Measurements from ENCODE around the gene OR10A3. TPM values are rescaled to one million over a fixed set of nuclear protein-coding genes. Genes with fewer than 3 reads are reported as not detected.

OR10A3 gene
- total RNA-seq, 1 donor from 2014 or later: not detected

DNA sequence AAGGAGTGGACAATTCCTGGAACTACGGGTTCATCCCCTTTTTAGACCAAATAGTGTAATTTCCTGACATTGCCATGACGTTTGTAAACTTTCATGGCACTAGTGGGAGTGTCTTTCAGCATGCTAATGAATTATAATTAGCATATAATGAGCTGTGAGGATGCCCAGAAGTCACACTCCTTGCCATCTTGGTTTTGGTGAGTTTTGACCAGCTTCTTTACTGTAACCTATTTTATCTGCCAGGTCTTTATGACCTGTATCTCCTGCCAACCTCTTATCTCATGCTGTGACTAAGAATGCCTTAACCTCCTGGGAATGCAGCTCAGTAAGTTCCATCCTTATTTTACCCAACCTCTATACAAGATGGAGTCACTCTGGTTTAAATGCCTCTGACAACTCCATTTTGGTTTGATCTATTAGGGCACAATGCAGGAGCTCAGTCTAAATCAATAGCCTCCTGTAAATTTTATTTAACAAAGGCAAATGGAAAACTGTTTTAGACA lies 31.2 kb downstream of the OR10A3 start:
- TF ChIP-seq, protein P1, sequence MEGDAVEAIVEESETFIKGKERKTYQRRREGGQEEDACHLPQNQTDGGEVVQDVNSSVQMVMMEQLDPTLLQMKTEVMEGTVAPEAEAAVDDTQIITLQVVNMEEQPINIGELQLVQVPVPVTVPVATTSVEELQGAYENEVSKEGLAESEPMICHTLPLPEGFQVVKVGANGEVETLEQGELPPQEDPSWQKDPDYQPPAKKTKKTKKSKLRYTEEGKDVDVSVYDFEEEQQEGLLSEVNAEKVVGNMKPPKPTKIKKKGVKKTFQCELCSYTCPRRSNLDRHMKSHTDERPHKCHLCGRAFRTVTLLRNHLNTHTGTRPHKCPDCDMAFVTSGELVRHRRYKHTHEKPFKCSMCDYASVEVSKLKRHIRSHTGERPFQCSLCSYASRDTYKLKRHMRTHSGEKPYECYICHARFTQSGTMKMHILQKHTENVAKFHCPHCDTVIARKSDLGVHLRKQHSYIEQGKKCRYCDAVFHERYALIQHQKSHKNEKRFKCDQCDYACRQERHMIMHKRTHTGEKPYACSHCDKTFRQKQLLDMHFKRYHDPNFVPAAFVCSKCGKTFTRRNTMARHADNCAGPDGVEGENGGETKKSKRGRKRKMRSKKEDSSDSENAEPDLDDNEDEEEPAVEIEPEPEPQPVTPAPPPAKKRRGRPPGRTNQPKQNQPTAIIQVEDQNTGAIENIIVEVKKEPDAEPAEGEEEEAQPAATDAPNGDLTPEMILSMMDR (conservative IDR thresholded peaks at IDR 0.05): no peak
- H3K4me1 Mint-ChIP-seq (ENCODE audit: unreplicated experiment): peaks cover 11% of the 10 kb centered on the region
- no peak for DNase-seq (ENCODE audit: extremely low spot score, unreplicated experiment)
- H3K9me3 Mint-ChIP-seq: no peaks in the 10 kb centered on the region
- H3K4me3 Mint-ChIP-seq: no peak overlapping the region
- no peaks in the 10 kb centered on the region for H3K27me3 Mint-ChIP-seq
- no peak overlapping the region for H3K27ac Mint-ChIP-seq
- no peaks in the 10 kb centered on the region for H3K36me3 Mint-ChIP-seq

DNA sequence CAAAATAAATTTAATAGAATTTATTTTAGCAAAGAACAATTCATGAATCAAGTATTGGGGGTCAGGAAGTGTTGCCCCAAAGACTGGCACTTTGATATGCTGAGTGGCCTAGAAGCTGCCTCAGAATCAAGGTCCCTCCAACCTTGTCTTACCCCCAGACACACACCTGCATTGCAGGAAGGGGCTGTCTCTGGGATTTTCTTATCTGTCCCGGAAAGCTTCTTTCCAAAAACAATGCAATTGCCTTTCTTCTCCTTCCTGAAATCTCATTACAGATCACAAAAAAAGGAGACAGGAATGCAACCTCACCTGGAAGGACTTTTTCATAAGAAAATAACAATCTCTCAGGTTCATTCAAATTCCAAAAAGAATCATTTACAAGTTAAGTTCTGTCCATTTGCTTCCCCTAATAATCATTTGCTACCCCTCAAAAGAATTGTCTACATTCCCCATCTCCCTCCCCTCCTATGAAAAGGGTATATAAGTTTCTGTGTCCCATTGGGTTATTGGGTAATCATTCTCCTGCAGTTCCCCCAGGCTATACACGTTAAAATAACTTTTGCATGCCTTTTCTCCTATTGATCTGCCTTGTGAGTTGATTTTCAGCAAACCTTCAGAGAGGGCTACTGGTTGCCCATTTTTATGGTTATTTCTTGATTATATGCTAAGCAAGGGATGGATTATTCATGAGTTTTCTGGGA lies 31.8 kb downstream of the OR10A3 start:
- no peak for DNase-seq (ENCODE audit: extremely low spot score, unreplicated experiment)
- H3K36me3 Mint-ChIP-seq: no peaks in the 10 kb centered on the region
- H3K4me3 Mint-ChIP-seq: no peak overlapping the region
- TF ChIP-seq, protein P1 (conservative IDR thresholded peaks at IDR 0.05): no peak
- H3K4me1 Mint-ChIP-seq (ENCODE audit: unreplicated experiment): peaks cover 12% of the 10 kb centered on the region
- H3K27me3 Mint-ChIP-seq: no peaks in the 10 kb centered on the region
- peak overlapping the region; percentile 11 for H3K27ac Mint-ChIP-seq
- no peaks in the 10 kb centered on the region for H3K9me3 Mint-ChIP-seq

DNA sequence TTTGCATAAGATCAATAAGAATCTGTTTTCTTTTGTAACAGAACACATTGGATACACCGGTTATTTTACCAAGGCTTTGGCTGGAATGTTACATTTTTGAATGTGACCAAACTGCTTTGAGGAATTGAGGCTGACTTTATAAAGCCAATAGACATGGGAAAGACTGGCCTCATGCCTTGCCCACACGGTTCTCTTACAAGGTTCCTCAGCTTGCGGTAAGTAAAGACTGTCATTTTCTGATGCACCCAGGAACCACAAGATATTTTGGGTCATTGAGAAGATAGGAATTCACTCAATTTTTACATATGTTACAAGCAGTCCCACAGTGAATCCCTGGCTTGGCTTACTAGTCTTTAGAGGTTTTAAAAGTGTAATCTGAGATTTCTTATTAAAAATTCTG lies 34.4 kb downstream of the OR10A3 start:
- no peak for DNase-seq (ENCODE audit: extremely low spot score, unreplicated experiment)
- Mint-ChIP-seq H3K4me3 (peak overlapping the region; percentile 34), H3K36me3 (no peaks in the 10 kb centered on the region), H3K4me1 (ENCODE audit: unreplicated experiment) (peaks cover 26% of the 10 kb centered on the region), H3K27ac (peak overlapping the region; percentile 97), H3K27me3 (no peaks in the 10 kb centered on the region), H3K9me3 (no peaks in the 10 kb centered on the region)
- TF ChIP-seq, protein P1 (conservative IDR thresholded peaks at IDR 0.05): no peak

DNA sequence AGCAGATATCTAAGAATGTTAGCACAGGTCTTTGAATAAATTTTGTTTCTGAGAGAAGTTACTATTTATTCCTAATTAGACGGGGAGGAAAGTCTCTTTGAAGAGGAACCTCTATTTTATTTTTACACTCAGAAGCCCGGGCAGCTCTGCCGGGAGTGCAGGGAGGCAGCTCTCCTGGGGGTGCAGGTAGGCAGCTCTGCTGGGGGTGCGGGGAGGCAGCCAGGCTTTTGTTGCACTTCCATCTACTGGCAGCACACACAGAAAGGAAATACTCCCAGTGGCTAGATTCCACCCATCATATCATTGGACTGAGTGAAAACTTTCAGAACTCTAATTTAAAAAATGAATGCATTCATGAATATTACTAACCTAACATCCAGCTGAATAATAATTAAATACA lies 35.0 kb downstream of the OR10A3 start:
- H3K27ac Mint-ChIP-seq: peak overlapping the region; percentile 97
- no peaks in the 10 kb centered on the region for H3K9me3 Mint-ChIP-seq
- DNase-seq (ENCODE audit: extremely low spot score, unreplicated experiment): no peak
- peak overlapping the region; percentile 68 for H3K4me3 Mint-ChIP-seq
- TF ChIP-seq, protein P1 (conservative IDR thresholded peaks at IDR 0.05): no peak
- H3K36me3 Mint-ChIP-seq: no peaks in the 10 kb centered on the region
- H3K4me1 Mint-ChIP-seq (ENCODE audit: unreplicated experiment): peaks cover 26% of the 10 kb centered on the region
- H3K27me3 Mint-ChIP-seq: no peaks in the 10 kb centered on the region

DNA sequence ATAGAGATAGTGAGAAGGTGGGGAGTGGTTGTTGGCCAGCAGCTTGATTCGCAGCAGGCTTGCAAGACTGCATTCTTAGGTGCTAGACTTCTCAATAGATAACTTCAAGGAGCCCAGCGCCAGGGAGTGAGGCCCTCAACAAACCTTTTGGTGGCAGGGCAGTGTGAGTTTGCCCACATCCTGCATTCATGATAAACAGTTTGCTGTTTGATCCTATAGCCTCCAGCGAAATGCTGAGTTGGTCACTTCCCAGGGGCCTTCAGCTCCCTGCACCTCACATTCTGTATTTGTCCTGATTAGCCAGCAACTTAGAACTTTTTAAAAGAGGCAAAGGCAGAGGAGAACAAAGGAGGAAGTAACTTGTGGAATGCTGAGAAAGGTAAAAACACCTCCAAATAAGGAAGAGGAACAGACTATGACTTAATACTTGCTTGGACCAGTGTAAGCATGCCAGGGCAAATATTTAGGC lies 35.5 kb downstream of the OR10A3 start:
- DNase-seq (ENCODE audit: extremely low spot score, unreplicated experiment): no peak
- Mint-ChIP-seq H3K36me3 (no peaks in the 10 kb centered on the region), H3K27me3 (no peaks in the 10 kb centered on the region), H3K27ac (peak overlapping the region; percentile 97), H3K9me3 (no peaks in the 10 kb centered on the region), H3K4me1 (ENCODE audit: unreplicated experiment) (peaks cover 26% of the 10 kb centered on the region), H3K4me3 (peak overlapping the region; percentile 68)
- TF ChIP-seq, protein P1 (conservative IDR thresholded peaks at IDR 0.05): no peak

All from type B pancreatic cell (in vitro differentiated cells).